IMR-90 (cell line): Measurements from ENCODE around the gene ALK. TPM values are rescaled to one million over a fixed set of nuclear protein-coding genes. Genes with fewer than 3 reads are reported as not detected.

Experiments
- ATAC-seq: fragments of 200-7000 bp; cut with Tn5 transposase; 2 replicates; pipeline ENCODE4 v1.9.1; 2020; ENCODE audit warnings: low read depth, mild to moderate bottlenecking, moderate library complexity
- BruUV-seq: library from RNA; stranded (reverse); fragments of 400-500 nt; replicated peaks from 2 replicates; lab custom pipeline; 2021; lab: Mats Ljungman, UMichigan
- CTCF ChIA-PET: fragments of 300-600 bp; formaldehyde crosslinking; extraction: SDS; loops from one replicate; lab custom pipeline; 2021; ENCODE audit warnings: antibody characterized with exemption; lab: Yijun Ruan, JAX
- POLR2A ChIA-PET: fragments of 300-600 bp; sonication (Branson Sonifier 250); formaldehyde crosslinking; loops from one replicate; lab custom pipeline; 2022; ENCODE audit warnings: antibody characterized with exemption; ENCODE audit not compliant: unreplicated experiment; lab: Charles Lee
- DNase-seq: peaks from one replicate; pipeline ENCODE4 v3.0.0; 2013
- H2AFZ ChIP-seq: replicated peaks from 2 replicates; pipeline ENCODE3; 2013; ENCODE audit warnings: low read length, mild to moderate bottlenecking; ENCODE audit not compliant: poor library complexity
- H2AK5ac ChIP-seq: 2 replicates; pipeline ENCODE4 v1.6.1; 2013; ENCODE audit warnings: low read depth, low read length, inconsistent platforms
- H2AK9ac ChIP-seq: replicated peaks from 2 replicates; pipeline ENCODE3; 2013; ENCODE audit warnings: mild to moderate bottlenecking, low read depth, low read length, moderate library complexity; ENCODE audit not compliant: poor library complexity
- H2BK120ac ChIP-seq: 2 replicates; pipeline ENCODE4 v1.6.1; 2013; ENCODE audit warnings: low read depth, low read length, inconsistent platforms
- H2BK15ac ChIP-seq: 3 replicates; pipeline ENCODE4 v1.6.1; 2013; ENCODE audit warnings: low read depth, low read length, inconsistent platforms
- H2BK20ac ChIP-seq: 2 replicates; pipeline ENCODE4 v1.6.1; 2013; ENCODE audit warnings: low read depth, mild to moderate bottlenecking, inconsistent platforms, low read length, moderate library complexity
- H2BK5ac ChIP-seq: 2 replicates; pipeline ENCODE4 v1.6.1; 2013; ENCODE audit warnings: mild to moderate bottlenecking, low read depth, low read length, inconsistent platforms; ENCODE audit not compliant: poor library complexity, severe bottlenecking
- H3K14ac ChIP-seq: replicated peaks from 2 replicates; pipeline ENCODE4 v1.6.1; 2013; ENCODE audit warnings: low read depth, low read length, inconsistent platforms
- H3K18ac ChIP-seq: 2 replicates; pipeline ENCODE4 v1.6.1; 2013; ENCODE audit warnings: low read depth, low read length, control low read depth
- H3K23ac ChIP-seq: 2 replicates; pipeline ENCODE4 v1.6.1; 2013; ENCODE audit warnings: low read depth, low read length, inconsistent platforms
- H3K27ac ChIP-seq: 2 replicates; pipeline ENCODE4 v1.5.1; 2013; ENCODE audit warnings: mild to moderate bottlenecking, control low read depth, low read length; ENCODE audit not compliant: insufficient read depth
- H3K27me3 ChIP-seq: 2 replicates; pipeline ENCODE4 v1.6.1; 2013; ENCODE audit warnings: low read length; ENCODE audit not compliant: control insufficient read depth, insufficient read depth
- H3K36me3 ChIP-seq: 2 replicates; pipeline ENCODE4 v1.6.1; 2013; ENCODE audit warnings: low read length, mixed read lengths; ENCODE audit not compliant: control insufficient read depth, insufficient read depth
- H3K4ac ChIP-seq: 2 replicates; pipeline ENCODE4 v1.6.1; 2013; ENCODE audit warnings: low read depth, low read length, inconsistent platforms
- H3K4me1 ChIP-seq: 2 replicates; pipeline ENCODE4 v1.6.1; 2013; ENCODE audit warnings: low read length, mixed read lengths; ENCODE audit not compliant: control insufficient read depth, insufficient read depth
- H3K4me2 ChIP-seq: 2 replicates; pipeline ENCODE4 v1.6.1; 2013; ENCODE audit warnings: low read depth, mild to moderate bottlenecking, control low read depth, low read length, moderate library complexity
- H3K4me3 ChIP-seq: 2 replicates; pipeline ENCODE4 v1.5.1; 2013; ENCODE audit warnings: low read depth, mild to moderate bottlenecking, control low read depth, low read length, moderate library complexity; ENCODE audit not compliant: insufficient read depth
- H3K56ac ChIP-seq: 2 replicates; pipeline ENCODE4 v1.6.1; 2013; ENCODE audit warnings: low read length, inconsistent platforms; ENCODE audit not compliant: insufficient read depth; ENCODE audit errors: extremely low read depth
- H3K79me1 ChIP-seq, 2 experiments: 2 replicates each; pipeline ENCODE4 v1.6.1; 2013; ENCODE audit warnings: low read length in 2 of 2, inconsistent platforms in 1 of 2, low read depth in 1 of 2
- H3K9ac ChIP-seq: 2 replicates; pipeline ENCODE4 v1.6.1; 2013; ENCODE audit warnings: low read depth, low read length, control low read depth
- H3K9me1 ChIP-seq: 2 replicates; pipeline ENCODE4 v1.6.1; 2013; ENCODE audit warnings: low read length, inconsistent platforms; ENCODE audit not compliant: insufficient read depth
- H3K9me3 ChIP-seq: 2 replicates; pipeline ENCODE4 v1.6.1; 2013; ENCODE audit warnings: low read length; ENCODE audit not compliant: control insufficient read depth, insufficient read depth
- H4K20me1 ChIP-seq: 2 replicates; pipeline ENCODE4 v1.6.1; 2013; ENCODE audit warnings: low read length, inconsistent platforms; ENCODE audit not compliant: insufficient read depth
- H4K5ac ChIP-seq: 2 replicates; pipeline ENCODE4 v1.6.1; 2013; ENCODE audit warnings: mild to moderate bottlenecking, low read depth, low read length, control low read depth
- H4K8ac ChIP-seq, 2 experiments: 2 replicates each; pipeline ENCODE4 v1.6.1; 2013; ENCODE audit warnings: low read depth in 2 of 2, low read length in 2 of 2, control low read depth in 1 of 2, inconsistent platforms in 1 of 2
- H4K91ac ChIP-seq: 2 replicates; pipeline ENCODE4 v1.6.1; 2013; ENCODE audit warnings: low read depth, low read length, inconsistent platforms; ENCODE audit not compliant: insufficient read depth
- CEBPB ChIP-seq: IDR thresholded peaks from 2 replicates; pipeline ENCODE4 v1.6.1; 2012; ENCODE audit warnings: low read depth, low read length, improper control_type of control experiment
- RCOR1 ChIP-seq: IDR thresholded peaks from 2 replicates; pipeline ENCODE4 v1.6.1; 2012; ENCODE audit warnings: mild to moderate bottlenecking, low read length, improper control_type of control experiment; ENCODE audit not compliant: insufficient replicate concordance
- WGBS, 2 experiments: methylation state at CpG; one replicate each; pipeline versions ENCODE4 v1.1.5 to v1.1.7; 2013; ENCODE audit warnings: missing lambda C conversion rate in 2 of 2; ENCODE audit not compliant: insufficient read length in 1 of 2; ENCODE audit errors: extremely low coverage in 2 of 2; 5-methylcytosine and 5-hydroxymethylcytosine counted together
- dilution Hi-C: fragments of 300-500 bp; cut with HindIII; formaldehyde crosslinking; loops from one replicate; pipeline ENCODE4 v1.14.3; 2018; ENCODE audit warnings: low sequenced_read_pairs; ENCODE audit not compliant: unreplicated experiment
- in situ Hi-C: fragments of 300-500 bp; cut with MboI; formaldehyde crosslinking; loops from 3 replicates; pipeline ENCODE4 v1.14.3; 2019; ENCODE audit warnings: low sequenced_read_pairs, inconsistent platforms, mixed read lengths
- intact Hi-C: fragments of 100-400 bp; cut with micrococcal nuclease; formaldehyde crosslinking; loops from 2 replicates; pipeline ENCODE4 v1.10.0; 2022
- polyA plus RNA-seq, 3 experiments: library from polyadenylated mRNA; depleted of rRNA; stranded (reverse); fragments of >200 nt; gene quantifications; 2 replicates each; pipeline ENCODE4 v1.2.3, GENCODE V29; 2012; ENCODE audit warnings: low replicate concordance in 1 of 3
- total RNA-seq: library from RNA; depleted of rRNA; stranded (reverse); fragments of >200 nt; gene quantifications from 2 replicates; pipeline ENCODE4 v1.2.3, GENCODE V29; 2012
- TF ChIP-seq, protein P1 (sequence below): conservative IDR thresholded peaks from 2 replicates; pipeline ENCODE4 v1.5.1; 2012; ENCODE audit warnings: mild to moderate bottlenecking, low read depth, low read length, improper control_type of control experiment

The ALK gene
- total and polyA plus RNA-seq, 2 of the 4 experiments (the other 2 are of a cell fraction): not detected

DNA sequence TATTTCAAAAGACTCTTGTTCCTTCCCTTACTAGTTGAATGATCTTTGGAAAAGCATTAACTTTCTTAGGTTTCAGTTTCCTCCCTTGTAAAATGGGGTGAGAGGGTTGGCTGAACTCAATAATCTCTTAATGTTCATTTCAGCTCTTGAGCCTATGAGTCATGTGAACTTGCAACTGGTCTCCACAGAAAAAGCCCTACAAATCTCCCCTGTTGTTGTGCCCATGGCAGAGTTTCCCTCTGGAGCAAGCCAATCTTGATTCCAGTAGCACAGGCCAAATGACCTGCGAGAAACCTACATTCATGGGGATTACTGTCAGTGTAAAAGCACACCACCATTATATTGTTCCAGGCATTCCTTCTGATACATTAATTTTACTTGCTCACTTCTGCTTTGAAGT, 388.9 kb downstream of the ALK start:
- DNase-seq: peak; percentile 32
- ATAC-seq: no peak
- BruUV-seq: no TSS peak
- Histone ChIP-seq H4K20me1 (no peaks in the 10 kb centered on the region), H3K4me1 (peaks cover 7% of the 10 kb centered on the region), H3K36me3 (no peaks in the 10 kb centered on the region), H2BK120ac (no peak overlapping the region), H3K4ac (no peak overlapping the region), H3K79me1 (no peaks in the 10 kb centered on the region), H2BK15ac (no peak overlapping the region), H3K9ac (no peak overlapping the region), H3K23ac (no peak overlapping the region), H2AK9ac (no peak overlapping the region), H3K14ac (no peak overlapping the region), H3K18ac (no peak overlapping the region), H3K9me1 (peaks cover 15% of the 10 kb centered on the region), H3K4me2 (no peak overlapping the region), H3K9me3 (peaks cover 2% of the 10 kb centered on the region; the same call in 1 of the 2 replicates), H2AK5ac (no peak overlapping the region), H3K27ac (no peak overlapping the region), H3K27me3 (no peaks in the 10 kb centered on the region), H2BK5ac (no peak overlapping the region), H3K56ac (no peak overlapping the region), H2AFZ (no peak overlapping the region), H2BK20ac (no peak overlapping the region), H4K91ac (no peak overlapping the region), H4K5ac (no peak overlapping the region), H3K4me3 (no peak overlapping the region), H4K8ac (no peak overlapping the region)
- dilution Hi-C loops (no loop called here), intact Hi-C loops (no loop called here), in situ Hi-C loops (no loop called here)
- 100% methylated on average over 1 of the region's 1 CpG; no CpG with 5 or more reads in 1 of the 2 experiments for WGBS, 2 experiments
- POLR2A ChIA-PET: no interaction called here
- CTCF ChIA-PET: no interaction called here
- TF ChIP-seq CEBPB: no peak
- TF ChIP-seq, protein P1, sequence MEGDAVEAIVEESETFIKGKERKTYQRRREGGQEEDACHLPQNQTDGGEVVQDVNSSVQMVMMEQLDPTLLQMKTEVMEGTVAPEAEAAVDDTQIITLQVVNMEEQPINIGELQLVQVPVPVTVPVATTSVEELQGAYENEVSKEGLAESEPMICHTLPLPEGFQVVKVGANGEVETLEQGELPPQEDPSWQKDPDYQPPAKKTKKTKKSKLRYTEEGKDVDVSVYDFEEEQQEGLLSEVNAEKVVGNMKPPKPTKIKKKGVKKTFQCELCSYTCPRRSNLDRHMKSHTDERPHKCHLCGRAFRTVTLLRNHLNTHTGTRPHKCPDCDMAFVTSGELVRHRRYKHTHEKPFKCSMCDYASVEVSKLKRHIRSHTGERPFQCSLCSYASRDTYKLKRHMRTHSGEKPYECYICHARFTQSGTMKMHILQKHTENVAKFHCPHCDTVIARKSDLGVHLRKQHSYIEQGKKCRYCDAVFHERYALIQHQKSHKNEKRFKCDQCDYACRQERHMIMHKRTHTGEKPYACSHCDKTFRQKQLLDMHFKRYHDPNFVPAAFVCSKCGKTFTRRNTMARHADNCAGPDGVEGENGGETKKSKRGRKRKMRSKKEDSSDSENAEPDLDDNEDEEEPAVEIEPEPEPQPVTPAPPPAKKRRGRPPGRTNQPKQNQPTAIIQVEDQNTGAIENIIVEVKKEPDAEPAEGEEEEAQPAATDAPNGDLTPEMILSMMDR: no peak
- TF ChIP-seq RCOR1: no peak
